Cardiac ventricle fibroblast (primary cell): ENCODE results near the gene CLUH. TPM values are rescaled to one million over a fixed set of nuclear protein-coding genes. Genes with fewer than 3 reads are reported as not detected.

Source experiments
- total RNA-seq: library from RNA; depleted of rRNA; stranded (reverse); fragments of >200 nt; gene quantifications from 2 replicates; pipeline ENCODE4 v1.2.3, GENCODE V29; 2015

The CLUH gene
- total RNA-seq = 47.4 and 60.6 TPM in 2 replicates

GRCh38 chr17:2711608-2712299 lies at the start of gene CLUH:
CLUH (minus strand) TSS chr17:2711764; CDS start chr17:2711661, 103 bp downstream.

DNA sequence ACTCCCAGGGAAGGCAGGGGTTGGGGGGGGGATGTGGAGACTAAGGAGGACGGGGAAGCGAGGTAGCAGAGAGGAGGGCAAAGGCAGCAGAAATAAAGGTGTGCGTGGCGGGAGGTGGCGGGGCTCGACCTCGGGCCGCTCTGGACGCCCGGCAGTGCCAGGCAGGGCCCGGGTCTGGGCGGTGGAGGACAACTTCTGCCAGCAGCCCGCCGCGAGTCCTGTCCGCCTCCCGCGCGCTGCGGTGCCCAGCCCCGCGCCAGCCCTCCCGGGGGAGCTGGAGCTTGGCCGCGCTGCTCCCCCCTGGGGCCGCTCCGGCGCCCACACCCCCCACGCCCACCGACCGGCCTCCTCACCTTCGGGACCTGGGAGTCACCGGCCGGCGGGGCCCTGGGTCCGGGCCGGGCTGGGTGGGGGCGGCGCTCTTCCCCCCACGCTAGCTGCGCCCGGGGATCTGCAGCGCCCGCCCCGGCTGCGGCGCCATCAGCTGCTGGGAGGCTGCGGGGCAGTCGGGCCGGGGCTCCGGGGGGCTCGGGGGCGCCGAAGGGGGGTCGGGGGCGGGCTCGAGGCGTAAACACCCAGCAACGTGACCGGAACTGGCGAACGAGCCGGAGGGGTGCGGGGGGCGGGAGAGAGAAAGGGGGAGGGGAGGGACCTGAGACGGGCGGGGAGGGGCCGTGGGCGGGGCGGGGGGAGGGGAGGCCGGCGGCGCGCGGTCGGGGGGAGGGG lies 37.7 kb upstream of the CLUH start, which contains the start of gene CCDC92B:
Gene CCDC92B (minus strand): TSS at position 595 of the 726 bp plus-strand sequence. CDS start 14,507 bp downstream, outside the sequence.

Other genes starting within 250 kb of the CLUH start
- gene METTL16, start 199.9 kb downstream of the CLUH start, total RNA-seq = 16.2 and 26.1 TPM in 2 replicates
- 37.1 and 50.6 TPM in 2 replicates for gene PAFAH1B1, start 118.1 kb downstream of the CLUH start, total RNA-seq
- gene CCDC92B, start 37.9 kb upstream of the CLUH start, total RNA-seq = not detected in 2 replicates
- gene RAP1GAP2, start 84.7 kb upstream of the CLUH start, total RNA-seq = 0.24 and 0.31 TPM in 2 replicates